ENCODE results near the gene IGF1R. TPM values are rescaled to one million over a fixed set of nuclear protein-coding genes. Genes with fewer than 3 reads are reported as not detected.

IGF1R gene
- total and polyA plus RNA-seq, 4 experiments from 2014 or later: 0.45 to 49.2 (median 25.1) TPM

DNA sequence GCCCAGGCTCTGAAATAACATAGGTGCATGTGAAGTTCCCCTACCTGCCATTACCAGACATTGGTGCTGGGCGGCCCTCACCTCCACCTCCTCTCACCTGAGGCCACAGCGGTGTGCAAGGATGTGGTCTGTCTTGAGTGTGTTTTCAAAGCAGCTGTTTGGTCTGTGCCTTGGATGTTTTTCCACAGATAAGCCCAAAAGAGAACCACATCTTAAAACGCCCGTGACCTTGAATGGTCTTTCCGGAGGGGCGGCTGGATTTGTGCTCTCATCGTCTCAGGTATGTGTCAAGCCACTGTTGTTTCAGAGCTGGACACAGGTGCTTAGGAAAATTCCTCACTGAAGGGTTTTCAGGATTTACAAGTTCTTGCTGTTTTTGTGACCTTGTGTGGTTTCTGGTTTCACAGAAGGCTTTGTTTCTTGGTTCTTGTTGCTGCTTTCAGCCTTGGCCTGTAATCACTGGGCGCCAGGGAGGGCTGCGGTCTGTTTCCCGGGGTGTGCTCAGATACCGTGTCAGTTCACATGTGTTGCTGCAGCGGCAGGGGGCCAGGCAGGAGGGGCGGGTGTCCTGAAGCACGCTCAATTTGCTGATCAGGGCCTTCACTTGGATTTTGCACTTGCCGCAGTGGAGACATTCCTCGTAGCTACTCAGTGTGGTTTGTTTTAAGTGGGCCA, 128.4 kb downstream of the IGF1R start:
- ChIA-PET POLR2A (ENCODE audit: partially characterized antibody) (no interaction called here), CTCF (ENCODE audit: partially characterized antibody) (interaction anchor here (5.1 to 7.2 kb wide), 2 partner anchors 16 to 106 kb away, joined by 36 to 137 read pairs; no protein-coding TSS in a partner anchor)
- no peaks in the 10 kb centered on the region for H3K36me3 ChIP-seq (ENCODE audit: insufficient read depth, low read length)
- H3K27me3 Mint-ChIP-seq: peaks cover 4% of the 10 kb centered on the region in 2 donors
- peak in 4 of 5 donors; percentile 2 to 11 (median 7) for DNase-seq
- H3K4me1 ChIP-seq (ENCODE audit: insufficient read depth, low read length): peaks cover 14% of the 10 kb centered on the region
- H3K9me3 ChIP-seq (ENCODE audit: control insufficient read depth in 1 of 2, low read length in 2 of 2): no peaks in the 10 kb centered on the region
- no peaks in the 10 kb centered on the region for H3K36me3 Mint-ChIP-seq
- peak overlapping the region in 6 of 7 donors; percentile 4 to 77 (median 45) for H3K27ac Mint-ChIP-seq
- no peaks in the 10 kb centered on the region for H3K9me3 Mint-ChIP-seq
- H3K4me3 Mint-ChIP-seq: peak overlapping the region in 7 of 8 donors; percentile 30 to 62 (median 55)
- H3K4me1 Mint-ChIP-seq: peaks cover 11 to 25% (median 17%) of the 10 kb centered on the region in 4 donors
- H3K27ac ChIP-seq (ENCODE audit: low read depth, low read length): no peak overlapping the region
- no peak overlapping the region for H3K4me3 ChIP-seq (ENCODE audit: low read length in 2 of 2)
- intact Hi-C loops (cut with micrococcal nuclease): loop anchor here (1.0 to 5.0 kb wide), 2 partner anchors 119 to 131 kb away; no protein-coding TSS in a partner anchor
- no peaks in the 10 kb centered on the region for H3K27me3 ChIP-seq (ENCODE audit: insufficient read depth, low read length)

DNA sequence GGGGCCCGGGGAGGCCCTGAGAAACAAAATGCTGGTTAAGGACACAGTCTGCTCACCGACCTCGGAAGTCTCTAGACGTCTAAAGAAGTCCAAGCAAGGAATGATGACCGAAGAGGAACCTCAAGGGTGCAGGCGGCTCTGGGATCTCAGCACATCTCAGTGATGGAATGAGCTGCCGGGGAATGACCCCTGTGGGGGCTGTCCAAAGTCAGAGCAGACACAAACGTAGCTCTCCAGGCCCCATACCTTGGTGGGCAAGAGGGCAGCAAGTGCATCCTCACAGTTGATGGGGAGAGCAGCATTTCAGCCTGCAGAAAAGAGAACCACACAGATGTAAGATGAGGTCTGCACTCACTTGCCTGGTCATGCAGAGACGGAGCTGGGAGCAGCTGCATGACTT, 129.1 kb downstream of the IGF1R start:
- peaks cover 3 to 4% of the 10 kb centered on the region in 2 donors for H3K27me3 Mint-ChIP-seq
- CTCF ChIA-PET (ENCODE audit: partially characterized antibody): interaction anchor here (2.1 to 7.2 kb wide), 5 partner anchors 15 to 106 kb away, joined by 6 to 137 read pairs (median 18); no protein-coding TSS in a partner anchor
- no peak overlapping the region for H3K27ac ChIP-seq (ENCODE audit: low read depth, low read length)
- H3K36me3 ChIP-seq (ENCODE audit: insufficient read depth, low read length): no peaks in the 10 kb centered on the region
- no peaks in the 10 kb centered on the region for H3K36me3 Mint-ChIP-seq
- no peaks in the 10 kb centered on the region for H3K27me3 ChIP-seq (ENCODE audit: insufficient read depth, low read length)
- H3K4me1 Mint-ChIP-seq: peaks cover 11 to 25% (median 18%) of the 10 kb centered on the region in 4 donors
- POLR2A ChIA-PET (ENCODE audit: partially characterized antibody): no interaction called here
- intact Hi-C loops (cut with micrococcal nuclease): loop anchor here (1.0 to 5.0 kb wide), 2 partner anchors 120 to 130 kb away; no protein-coding TSS in a partner anchor
- no peaks in the 10 kb centered on the region for H3K9me3 Mint-ChIP-seq
- no peak overlapping the region for H3K4me3 ChIP-seq (ENCODE audit: low read length in 2 of 2)
- no peak for DNase-seq
- H3K27ac Mint-ChIP-seq: peak overlapping the region in 2 of 7 donors; percentile 22 to 68
- H3K4me1 ChIP-seq (ENCODE audit: insufficient read depth, low read length): peaks cover 14% of the 10 kb centered on the region
- peak overlapping the region in 2 of 8 donors; percentile 37 to 55 for H3K4me3 Mint-ChIP-seq
- no peaks in the 10 kb centered on the region for H3K9me3 ChIP-seq (ENCODE audit: control insufficient read depth in 1 of 2, low read length in 2 of 2)

DNA sequence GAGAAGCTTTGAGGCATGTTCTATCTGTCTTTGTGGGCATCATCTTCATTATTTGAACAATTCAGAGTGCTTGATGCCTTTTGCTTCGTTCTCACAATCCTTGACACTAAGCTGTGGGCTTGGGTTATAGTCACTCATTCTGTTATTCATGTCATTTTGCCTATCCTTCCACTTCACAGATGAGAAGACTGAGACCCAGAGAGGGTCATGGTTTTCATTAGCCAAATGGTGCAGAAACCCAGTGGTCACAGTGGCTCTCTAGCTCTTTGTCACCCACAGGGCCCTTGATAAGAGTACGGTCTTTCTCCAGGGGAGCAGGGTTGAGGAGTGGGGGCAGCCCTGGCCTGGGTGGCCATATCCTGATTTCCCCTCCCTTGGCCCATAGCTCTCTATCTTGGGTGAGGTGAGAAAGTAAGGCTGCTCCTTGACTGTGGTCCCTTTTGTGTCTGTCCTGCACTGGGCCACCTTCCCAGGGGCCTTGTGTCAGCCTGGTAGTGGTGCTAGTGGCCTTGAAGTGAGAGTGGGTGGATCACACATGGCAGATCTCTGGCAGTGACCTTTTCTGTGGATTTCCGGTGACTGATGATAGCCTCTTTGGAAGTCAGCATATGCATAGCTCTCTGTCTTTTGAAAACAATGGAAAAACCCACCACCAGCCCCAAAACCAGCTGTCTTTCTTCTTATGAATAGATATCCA, 130.1 kb downstream of the IGF1R start:
- peaks cover 3 to 4% of the 10 kb centered on the region in 2 donors for H3K27me3 Mint-ChIP-seq
- H3K36me3 Mint-ChIP-seq: no peaks in the 10 kb centered on the region
- CTCF ChIA-PET (ENCODE audit: partially characterized antibody): interaction anchor here (0.8 to 7.2 kb wide), 24 partner anchors 10 to 295 kb away, joined by 3 to 137 read pairs (median 6); no protein-coding TSS in a partner anchor
- Histone ChIP-seq H3K4me1 (ENCODE audit: insufficient read depth, low read length) (peaks cover 14% of the 10 kb centered on the region), H3K4me3 (ENCODE audit: low read length in 2 of 2) (no peak overlapping the region), H3K27me3 (ENCODE audit: insufficient read depth, low read length) (no peaks in the 10 kb centered on the region), H3K9me3 (ENCODE audit: control insufficient read depth in 1 of 2, low read length in 2 of 2) (no peaks in the 10 kb centered on the region), H3K36me3 (ENCODE audit: insufficient read depth, low read length) (no peaks in the 10 kb centered on the region), H3K27ac (ENCODE audit: low read depth, low read length) (no peak overlapping the region)
- H3K4me3 Mint-ChIP-seq: no peak overlapping the region
- intact Hi-C loops (cut with micrococcal nuclease): loop anchor here (2.0 to 5.0 kb wide), 2 partner anchors 121 to 260 kb away; no protein-coding TSS in a partner anchor
- DNase-seq: no peak
- POLR2A ChIA-PET (ENCODE audit: partially characterized antibody): interaction anchor here (0.6 kb wide), 1 partner anchor 21 kb away, joined by 3 read pairs; no protein-coding TSS in a partner anchor
- H3K4me1 Mint-ChIP-seq: peaks cover 11 to 25% (median 18%) of the 10 kb centered on the region in 4 donors
- H3K9me3 Mint-ChIP-seq: no peaks in the 10 kb centered on the region
- no peak overlapping the region for H3K27ac Mint-ChIP-seq

DNA sequence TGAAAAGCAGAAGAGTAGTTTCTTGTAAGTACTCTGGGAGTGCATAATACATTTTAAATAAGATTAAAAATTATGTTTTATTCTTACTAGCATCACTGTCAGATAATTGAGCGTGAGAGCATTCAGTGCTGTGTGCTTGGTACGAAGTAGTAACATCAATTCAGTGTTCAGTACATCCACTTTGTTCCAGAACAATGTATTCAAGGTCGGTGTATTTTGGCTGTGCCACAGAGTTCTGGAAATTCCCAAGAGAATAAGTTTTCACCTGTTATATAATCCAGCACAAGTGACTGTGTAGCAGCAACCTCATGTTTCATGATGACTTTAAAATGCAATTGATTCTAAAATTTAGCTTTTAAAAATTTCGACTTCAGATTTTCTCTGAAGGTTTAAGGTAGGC, 130.6 kb downstream of the IGF1R start:
- no peak overlapping the region for H3K4me3 Mint-ChIP-seq
- ChIA-PET CTCF (ENCODE audit: partially characterized antibody) (interaction anchor here (0.7 to 7.2 kb wide), 30 partner anchors 11 to 301 kb away, joined by 3 to 137 read pairs (median 5); no protein-coding TSS in a partner anchor), POLR2A (ENCODE audit: partially characterized antibody) (interaction anchor here (0.6 to 1.0 kb wide), 2 partner anchors 20 to 70 kb away, joined by 3 read pairs; no protein-coding TSS in a partner anchor)
- Histone ChIP-seq H3K4me3 (ENCODE audit: low read length in 2 of 2) (no peak overlapping the region), H3K9me3 (ENCODE audit: control insufficient read depth in 1 of 2, low read length in 2 of 2) (no peaks in the 10 kb centered on the region), H3K27me3 (ENCODE audit: insufficient read depth, low read length) (no peaks in the 10 kb centered on the region), H3K36me3 (ENCODE audit: insufficient read depth, low read length) (no peaks in the 10 kb centered on the region), H3K27ac (ENCODE audit: low read depth, low read length) (no peak overlapping the region), H3K4me1 (ENCODE audit: insufficient read depth, low read length) (peaks cover 14% of the 10 kb centered on the region)
- DNase-seq: no peak
- H3K9me3 Mint-ChIP-seq: no peaks in the 10 kb centered on the region
- intact Hi-C loops (cut with micrococcal nuclease): loop anchor here (1.0 to 5.0 kb wide), 5 partner anchors 102 to 297 kb away; no protein-coding TSS in a partner anchor
- no peak overlapping the region for H3K27ac Mint-ChIP-seq
- H3K4me1 Mint-ChIP-seq: peaks cover 11 to 25% (median 18%) of the 10 kb centered on the region in 4 donors
- H3K27me3 Mint-ChIP-seq: peaks cover 3 to 4% of the 10 kb centered on the region in 2 donors
- H3K36me3 Mint-ChIP-seq: no peaks in the 10 kb centered on the region

DNA sequence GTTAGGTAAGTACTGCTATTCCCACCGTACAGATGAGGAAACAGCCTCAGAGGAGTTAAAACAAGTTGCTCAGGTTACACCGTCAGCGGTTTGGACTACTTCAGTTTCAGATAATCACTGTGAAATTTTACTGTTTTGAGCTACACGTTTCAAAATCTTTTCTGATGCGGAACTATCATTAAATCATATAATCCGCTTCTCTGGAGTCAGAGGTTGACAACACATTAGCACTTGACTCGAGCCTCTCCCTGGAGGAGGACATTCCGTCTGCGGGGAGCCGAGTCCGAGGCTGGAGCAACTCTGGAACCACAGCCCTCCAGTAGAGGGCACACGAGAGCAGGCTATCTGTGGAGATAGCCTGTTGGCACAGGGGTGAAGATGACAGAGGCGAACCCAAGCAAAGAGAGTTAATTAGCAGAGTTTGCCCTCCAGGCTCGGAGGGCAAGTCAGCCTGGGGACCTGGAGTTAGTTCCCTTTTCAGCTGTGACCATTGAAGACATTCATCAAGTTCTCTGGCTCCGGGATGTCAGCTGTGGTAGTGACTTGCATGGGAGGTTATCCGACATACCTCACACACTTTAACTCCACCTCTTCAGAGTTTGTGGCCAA, 131.2 kb downstream of the IGF1R start:
- intact Hi-C loops (cut with micrococcal nuclease): loop anchor here (1.0 to 5.0 kb wide), 5 partner anchors 102 to 297 kb away; no protein-coding TSS in a partner anchor

DNA sequence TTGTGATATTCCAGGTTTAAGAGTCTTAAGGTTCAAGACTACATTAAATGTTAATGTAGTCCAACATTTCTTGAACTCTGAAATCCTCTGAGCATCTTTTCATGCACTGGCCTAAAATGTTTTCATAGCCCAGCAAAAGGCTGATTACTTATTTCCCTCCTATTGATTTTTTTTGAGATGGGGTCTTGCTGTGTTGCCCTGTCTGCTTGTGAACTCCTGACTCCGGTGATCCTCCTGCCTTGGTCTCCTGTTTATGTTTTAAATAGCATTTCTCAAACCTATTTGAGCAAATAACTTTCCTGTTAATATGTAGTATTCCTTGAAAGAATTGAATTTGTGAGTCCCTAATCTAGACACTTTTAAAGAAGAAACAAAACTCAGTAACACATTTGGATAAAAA, 133.5 kb downstream of the IGF1R start:
- intact Hi-C loops (cut with micrococcal nuclease): no loop called here
- no peaks in the 10 kb centered on the region for H3K9me3 Mint-ChIP-seq
- H3K4me3 Mint-ChIP-seq: no peak overlapping the region
- no peaks in the 10 kb centered on the region for H3K36me3 Mint-ChIP-seq
- Histone ChIP-seq H3K27ac (ENCODE audit: low read depth, low read length) (no peak overlapping the region), H3K4me3 (ENCODE audit: low read length in 2 of 2) (no peak overlapping the region), H3K36me3 (ENCODE audit: insufficient read depth, low read length) (no peaks in the 10 kb centered on the region), H3K27me3 (ENCODE audit: insufficient read depth, low read length) (no peaks in the 10 kb centered on the region), H3K4me1 (ENCODE audit: insufficient read depth, low read length) (peaks cover 14% of the 10 kb centered on the region), H3K9me3 (ENCODE audit: control insufficient read depth in 1 of 2, low read length in 2 of 2) (no peaks in the 10 kb centered on the region)
- ChIA-PET POLR2A (ENCODE audit: partially characterized antibody) (no interaction called here), CTCF (ENCODE audit: partially characterized antibody) (interaction anchor here (1.0 to 7.2 kb wide), 4 partner anchors 11 to 101 kb away, joined by 3 to 137 read pairs (median 20); no protein-coding TSS in a partner anchor)
- no peak overlapping the region for H3K27ac Mint-ChIP-seq
- DNase-seq: no peak
- H3K4me1 Mint-ChIP-seq: peaks cover 8 to 19% (median 13%) of the 10 kb centered on the region in 4 donors
- H3K27me3 Mint-ChIP-seq: peaks cover 3 to 4% of the 10 kb centered on the region in 2 donors

More for the DNA sequence above, 131.2 kb downstream of the IGF1R start:
- Histone ChIP-seq H3K36me3 (ENCODE audit: insufficient read depth, low read length) (no peaks in the 10 kb centered on the region), H3K4me3 (ENCODE audit: low read length in 2 of 2) (no peak overlapping the region), H3K27me3 (ENCODE audit: insufficient read depth, low read length) (no peaks in the 10 kb centered on the region), H3K27ac (ENCODE audit: low read depth, low read length) (no peak overlapping the region), H3K9me3 (ENCODE audit: control insufficient read depth in 1 of 2, low read length in 2 of 2) (no peaks in the 10 kb centered on the region), H3K4me1 (ENCODE audit: insufficient read depth, low read length) (peaks cover 14% of the 10 kb centered on the region)
- DNase-seq: peak; percentile 53 to 65 (median 58)
- peak overlapping the region in 6 of 8 donors; percentile 2 to 73 (median 42) for H3K4me3 Mint-ChIP-seq
- H3K27me3 Mint-ChIP-seq: peaks cover 3 to 4% of the 10 kb centered on the region in 2 donors
- ChIA-PET POLR2A (ENCODE audit: partially characterized antibody) (interaction anchor here (1.0 kb wide), 1 partner anchor 70 kb away, joined by 3 read pairs; no protein-coding TSS in a partner anchor), CTCF (ENCODE audit: partially characterized antibody) (interaction anchor here (0.7 to 7.2 kb wide), 32 partner anchors 10 to 301 kb away, joined by 3 to 137 read pairs (median 4); no protein-coding TSS in a partner anchor)
- H3K4me1 Mint-ChIP-seq: peaks cover 11 to 25% (median 18%) of the 10 kb centered on the region in 4 donors
- peak overlapping the region in 4 of 7 donors; percentile 15 to 88 (median 38) for H3K27ac Mint-ChIP-seq
- H3K9me3 Mint-ChIP-seq: no peaks in the 10 kb centered on the region
- no peaks in the 10 kb centered on the region for H3K36me3 Mint-ChIP-seq
